Activated CD4-positive, alpha-beta T cell treated with anti-CD3 and anti-CD28 coated beads for 48 hours (primary cell): ENCODE measurements around the gene ZNF154.
"Not testable (repeated sequence)": the region's sequence is repeated elsewhere in the genome, so short reads cannot be mapped to it uniquely, and the experiment has no call there.

Experiments
- DNase-seq: peaks from one replicate; pipeline ENCODE4 v3.0.0-alpha.2; 2020

The ZNF154 gene

DNA sequence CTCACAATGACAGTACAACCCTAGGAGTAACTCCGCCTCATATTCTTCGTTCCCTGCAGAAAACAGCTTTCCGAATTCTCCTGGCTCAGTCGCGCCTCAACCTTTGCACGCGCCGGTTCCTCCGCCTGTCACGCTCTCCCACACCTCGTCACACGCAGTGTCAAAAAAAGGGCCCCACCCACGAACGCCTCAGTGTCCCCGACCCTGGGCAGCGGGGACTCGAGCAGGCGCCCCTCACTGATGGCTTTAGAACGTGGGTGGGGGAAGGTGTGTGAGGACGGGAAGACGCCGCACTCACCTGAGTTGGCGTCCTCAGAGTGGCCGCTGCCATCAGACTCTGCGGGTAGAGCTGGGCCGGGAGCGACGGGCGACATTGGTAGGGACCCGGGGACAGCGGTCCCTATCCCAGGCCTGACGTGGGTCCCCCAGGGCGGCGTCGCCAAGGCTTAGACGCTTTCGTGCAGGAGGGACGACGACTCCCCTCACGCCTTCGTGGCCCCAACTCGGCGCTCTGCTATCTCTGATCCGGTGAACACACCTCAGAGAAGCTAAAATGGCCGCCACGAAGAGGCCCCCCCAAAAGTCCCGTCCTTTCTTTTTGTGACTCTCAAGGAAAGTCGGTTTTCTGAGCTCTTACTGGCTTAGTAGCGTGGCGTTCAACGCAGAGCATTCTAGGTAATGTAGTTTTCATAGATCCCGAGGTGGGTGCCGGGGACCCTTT lies at the start of gene ZNF154:
ZNF154 (minus strand) TSS at position 564 of the 721 bp plus-strand sequence; CDS start at position 331, 233 bp downstream.
- DNase-seq = peak; percentile 33

GRCh38 chr19:57757941-57758340 lies 48.9 kb upstream of the ZNF154 start:
- no peak for DNase-seq

DNA sequence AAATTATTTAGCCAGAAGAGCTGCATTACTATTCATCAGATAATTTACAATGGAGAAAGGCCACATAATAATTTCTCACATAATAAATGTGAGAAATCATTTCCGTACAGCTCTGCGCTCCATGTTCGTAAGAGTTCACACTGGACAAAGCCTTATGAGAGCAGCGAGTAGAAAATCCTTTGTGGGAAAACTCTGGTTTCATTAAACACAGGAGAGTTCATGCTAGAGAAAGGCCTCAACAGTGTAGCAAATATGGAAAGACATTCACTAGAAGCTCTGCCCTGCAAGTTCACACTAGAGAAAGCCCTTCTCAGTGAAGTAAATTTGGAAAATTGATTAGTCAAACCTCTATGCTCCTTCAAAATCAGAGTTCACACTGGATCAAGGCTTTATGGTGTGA lies 46.0 kb upstream of the ZNF154 start:
- DNase-seq = no peak

DNA sequence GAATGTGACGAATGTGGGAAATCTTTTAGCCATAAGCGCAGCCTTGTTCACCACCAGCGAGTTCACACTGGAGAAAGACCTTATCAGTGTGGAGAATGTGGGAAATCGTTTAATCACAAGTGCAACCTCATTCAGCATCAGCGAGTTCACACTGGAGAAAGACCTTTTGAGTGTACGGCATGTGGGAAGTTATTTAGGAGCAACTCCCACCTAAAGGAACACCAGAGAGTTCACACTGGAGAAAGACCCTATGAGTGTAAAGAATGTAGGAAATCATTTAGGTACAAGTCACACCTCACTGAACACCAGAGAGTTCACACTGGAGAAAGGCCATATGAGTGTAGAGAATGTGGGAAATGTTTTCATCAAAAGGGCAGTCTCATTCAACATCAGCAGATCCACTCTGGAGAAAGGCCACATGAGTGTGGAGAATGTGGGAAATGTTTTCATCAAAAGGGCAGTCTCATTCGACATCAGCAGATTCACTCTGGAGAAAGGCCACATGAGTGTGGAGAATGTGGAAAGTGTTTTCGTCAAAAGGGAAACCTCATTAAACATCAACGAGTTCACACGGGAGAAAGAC lies 45.2 kb upstream of the ZNF154 start:
- DNase-seq = no peak

DNA sequence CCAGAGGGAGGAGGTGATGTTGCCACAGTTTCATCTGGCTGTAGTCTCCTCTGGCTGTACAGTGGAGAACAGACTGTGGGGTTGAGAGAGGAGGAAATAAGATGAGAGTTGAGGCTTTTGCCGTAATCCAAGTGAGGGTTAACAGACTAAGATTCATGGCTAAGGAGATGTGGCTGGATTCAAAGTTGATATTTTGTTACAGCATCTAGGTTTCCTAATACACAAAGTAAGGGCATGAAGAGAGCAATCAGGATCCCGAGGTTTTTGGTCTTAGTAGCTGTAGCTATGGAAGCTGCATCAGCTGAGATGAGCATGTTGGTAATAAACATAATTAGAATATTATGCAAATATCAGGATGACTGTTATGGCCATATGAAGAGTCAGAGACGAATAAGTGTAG lies 39.0 kb upstream of the ZNF154 start:
- DNase-seq = no peak

- no peak for DNase-seq
Measured at GRCh38 chr19:57747472-57747807, 38.4 kb upstream of the ZNF154 start.

GRCh38 chr19:57746580-57747471 lies 37.8 kb upstream of the ZNF154 start, which contains the start of gene ZNF776:
ZNF776 (plus strand) TSS chr19:57746815; CDS start chr19:57747059, 244 bp downstream.
- peak; percentile 85 for DNase-seq

- DNase-seq = not testable (repeated sequence)
Measured at GRCh38 chr19:57738770-57739169, 29.8 kb upstream of the ZNF154 start.

GRCh38 chr19:57738320-57738719 lies 29.3 kb upstream of the ZNF154 start:
- DNase-seq = peak; percentile 51

- no peak for DNase-seq
Measured at GRCh38 chr19:57720878-57721277, 11.9 kb upstream of the ZNF154 start.

DNA sequence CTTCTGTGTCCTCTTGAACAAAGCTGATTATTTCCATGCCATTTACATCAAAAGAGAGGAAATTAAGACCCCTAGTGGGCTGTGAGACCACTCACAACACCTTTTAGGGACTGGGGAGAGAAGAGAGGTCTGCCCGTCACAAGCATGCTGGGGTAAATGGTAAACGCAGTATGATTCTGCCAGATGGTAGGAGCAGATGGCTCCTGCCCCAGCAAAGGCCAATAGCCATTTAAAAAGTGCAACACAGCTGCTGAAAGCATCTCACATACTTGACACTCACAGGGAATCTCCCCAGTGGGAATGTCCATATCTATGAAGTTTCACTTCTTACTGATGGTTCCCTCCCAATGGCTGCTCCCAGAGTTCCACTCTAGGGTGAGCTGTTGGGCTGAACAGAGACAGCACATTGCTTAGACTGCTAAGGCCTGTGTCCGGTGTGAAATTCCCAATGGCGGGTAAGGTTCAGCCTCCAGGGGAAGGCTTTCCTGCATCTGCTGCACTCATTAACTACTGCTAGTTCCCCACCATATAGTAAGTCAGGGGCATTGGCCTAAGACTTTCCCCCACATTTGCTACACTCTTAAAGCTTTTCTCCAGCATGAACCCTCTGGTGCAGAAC lies 11.0 kb upstream of the ZNF154 start:
- no peak for DNase-seq

GRCh38 chr19:57719424-57719823 lies 10.4 kb upstream of the ZNF154 start:
- no peak for DNase-seq

GRCh38 chr19:57712222-57712621 lies 3.2 kb upstream of the ZNF154 start:
- DNase-seq = no peak

DNA sequence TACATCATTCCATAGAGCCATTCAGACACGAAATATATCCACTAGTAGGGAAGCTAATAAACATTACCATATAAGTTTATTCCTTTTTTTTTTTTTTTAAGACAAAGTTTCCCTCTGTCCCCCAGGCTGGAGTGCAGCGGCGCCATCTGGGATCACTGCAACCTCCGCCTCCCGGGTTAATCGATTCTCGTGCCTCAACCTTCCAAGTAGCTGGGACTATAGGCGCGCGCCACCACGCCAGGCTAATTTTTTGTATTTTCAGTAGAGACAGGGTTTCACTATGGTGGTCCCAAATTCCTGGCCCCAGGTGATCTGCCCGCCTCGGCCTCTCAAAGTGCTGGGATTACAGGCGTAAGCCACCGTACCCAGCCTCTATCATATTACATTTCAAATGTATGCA lies 612 bp upstream of the ZNF154 start:
- no peak for DNase-seq

DNA sequence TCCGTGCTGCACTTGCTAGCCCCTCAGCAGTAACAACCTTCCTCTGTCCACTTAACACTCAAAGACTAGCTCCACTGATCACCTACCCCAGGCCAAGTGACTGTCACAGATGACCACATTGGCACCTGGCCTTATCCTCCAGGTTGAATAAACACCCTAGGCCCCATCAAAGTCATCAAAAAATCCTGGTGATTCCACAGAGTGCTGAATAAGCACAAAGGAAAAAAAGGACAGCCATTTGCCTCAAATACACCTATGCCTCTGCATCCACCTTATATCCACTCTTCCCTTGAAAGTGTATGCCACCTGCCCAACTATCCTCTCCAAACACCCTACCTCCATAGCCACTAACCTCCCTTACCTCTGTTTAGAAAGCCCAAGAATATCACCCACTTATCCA lies 2.7 kb downstream of the ZNF154 start:
- DNase-seq = no peak

GRCh38 chr19:57701625-57702024 lies 7.4 kb downstream of the ZNF154 start:
- no peak for DNase-seq

- no peak for DNase-seq
Measured at GRCh38 chr19:57689750-57690149, 19.3 kb downstream of the ZNF154 start.

- DNase-seq = no peak
Measured at GRCh38 chr19:57688011-57688763, 20.8 kb downstream of the ZNF154 start.

DNA sequence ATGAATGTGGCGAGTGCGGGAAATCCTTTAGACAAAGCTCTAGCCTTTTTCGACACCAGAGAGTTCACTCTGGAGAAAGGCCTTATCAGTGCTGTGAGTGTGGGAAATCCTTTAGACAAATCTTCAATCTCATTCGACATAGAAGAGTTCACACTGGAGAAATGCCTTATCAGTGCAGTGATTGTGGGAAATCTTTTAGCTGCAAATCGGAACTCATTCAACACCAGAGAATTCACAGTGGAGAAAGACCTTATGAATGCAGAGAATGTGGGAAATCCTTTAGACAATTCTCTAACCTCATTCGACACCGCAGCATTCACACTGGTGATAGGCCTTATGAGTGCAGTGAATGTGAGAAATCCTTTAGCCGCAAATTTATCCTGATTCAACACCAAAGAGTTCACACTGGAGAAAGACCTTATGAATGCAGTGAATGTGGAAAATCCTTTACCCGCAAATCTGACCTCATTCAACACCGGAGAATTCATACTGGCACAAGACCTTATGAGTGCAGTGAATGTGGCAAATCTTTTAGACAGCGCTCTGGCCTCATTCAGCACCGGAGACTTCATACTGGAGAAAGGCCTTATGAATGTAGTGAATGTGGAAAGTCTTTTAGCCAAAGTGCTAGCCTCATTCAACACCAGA lies 21.5 kb downstream of the ZNF154 start:
- no peak for DNase-seq

GRCh38 chr19:57686727-57687126 lies 22.3 kb downstream of the ZNF154 start:
- no peak for DNase-seq

- DNase-seq = no peak
Measured at GRCh38 chr19:57682226-57682766, 26.7 kb downstream of the ZNF154 start.

DNA sequence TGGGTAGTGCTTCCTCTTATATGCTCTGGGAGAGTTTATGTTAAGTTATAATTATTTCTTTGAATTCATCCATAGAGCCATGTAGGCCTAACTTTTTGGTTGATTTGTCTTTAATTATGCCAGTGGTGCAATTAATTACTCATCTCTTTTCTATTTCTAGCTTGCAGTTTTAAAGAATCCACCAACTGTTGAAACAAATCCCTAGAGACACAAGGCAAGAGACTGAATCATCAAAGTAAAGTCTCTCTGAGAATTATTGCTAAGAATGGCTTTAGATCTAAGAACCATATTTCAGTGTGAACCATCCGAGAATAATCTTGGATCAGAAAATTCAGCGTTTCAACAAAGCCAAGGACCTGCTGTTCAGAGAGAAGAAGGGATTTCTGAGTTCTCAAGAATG lies 33.1 kb downstream of the ZNF154 start:
- DNase-seq = no peak
